HG02981 (cell line): Measurements from ENCODE around the gene SDK2.

ENCODE experiments used
- ATAC-seq: cut with Tn5 transposase; IDR thresholded peaks from one replicate; pipeline ENCODE4 v1.9.1; 2021; ENCODE audit warnings: mild to moderate bottlenecking, moderate library complexity; ENCODE audit not compliant: unreplicated experiment

The SDK2 gene

DNA sequence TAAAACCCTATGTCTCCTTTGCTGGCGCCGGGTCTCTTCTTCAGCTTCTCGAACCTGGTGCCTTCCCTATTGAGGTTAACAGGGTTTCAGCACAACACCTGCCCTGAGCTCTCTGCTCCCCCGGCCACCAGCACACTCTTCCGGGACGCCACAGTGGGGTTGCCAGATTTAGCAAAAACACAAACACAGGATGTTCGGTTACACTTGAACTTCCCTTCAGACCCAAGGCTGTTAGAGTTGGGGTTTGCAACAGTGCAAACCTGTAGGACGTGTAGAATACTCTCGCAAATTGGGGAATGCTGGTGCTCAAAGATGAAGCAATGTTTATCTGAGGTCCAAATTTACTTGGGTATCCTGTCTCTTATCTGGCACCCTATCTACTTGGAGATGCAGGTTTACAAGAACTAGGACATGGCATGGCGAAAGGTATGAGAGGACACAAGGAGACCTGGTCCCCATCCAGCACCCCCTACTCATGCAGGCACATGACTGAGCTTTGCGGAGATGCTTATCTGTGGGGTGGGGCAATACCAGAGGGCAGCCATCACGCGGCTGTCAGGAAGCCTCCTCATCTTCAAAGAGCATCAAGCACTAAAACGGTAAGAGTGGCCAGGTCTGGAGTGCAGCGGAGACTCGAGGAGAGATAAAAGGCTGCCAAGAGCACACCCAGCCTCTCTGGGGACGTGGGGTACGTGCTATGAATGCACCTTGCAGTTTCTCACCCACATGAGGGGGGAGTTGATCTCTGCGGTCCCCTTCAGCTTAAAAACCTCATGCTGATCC lies 52.8 kb downstream of the SDK2 start:
- ATAC-seq: peak; percentile 65

DNA sequence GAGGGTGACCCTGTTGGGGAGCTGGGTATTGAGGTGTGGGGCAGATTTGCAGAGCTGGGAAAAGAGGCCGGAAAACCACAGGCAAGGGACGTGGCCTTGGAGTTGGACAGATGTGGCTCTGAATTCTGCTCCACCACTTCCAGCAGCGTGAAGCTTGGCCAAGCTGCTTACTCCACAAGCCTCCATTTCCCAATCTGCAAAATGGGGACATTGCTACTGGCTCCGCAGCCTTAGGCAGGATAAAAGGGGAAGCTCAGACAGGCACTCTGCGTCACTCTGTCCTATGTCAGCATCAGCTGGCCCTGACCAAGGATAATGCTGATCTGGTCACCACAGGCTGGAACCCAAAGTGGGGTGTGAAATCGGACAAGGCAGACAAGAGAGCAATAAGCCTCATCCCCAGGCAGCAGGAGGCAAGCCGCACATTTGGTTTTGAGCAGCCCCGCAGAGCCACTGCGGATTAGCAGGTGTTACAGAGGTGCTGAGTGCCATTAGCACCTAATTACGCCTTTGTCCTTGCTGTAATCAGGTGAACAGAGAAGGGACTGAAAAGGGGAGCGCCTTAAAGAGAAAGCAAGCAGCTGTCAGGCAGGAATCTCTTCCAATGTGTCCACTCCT lies 54.8 kb downstream of the SDK2 start:
- ATAC-seq: no peak

DNA sequence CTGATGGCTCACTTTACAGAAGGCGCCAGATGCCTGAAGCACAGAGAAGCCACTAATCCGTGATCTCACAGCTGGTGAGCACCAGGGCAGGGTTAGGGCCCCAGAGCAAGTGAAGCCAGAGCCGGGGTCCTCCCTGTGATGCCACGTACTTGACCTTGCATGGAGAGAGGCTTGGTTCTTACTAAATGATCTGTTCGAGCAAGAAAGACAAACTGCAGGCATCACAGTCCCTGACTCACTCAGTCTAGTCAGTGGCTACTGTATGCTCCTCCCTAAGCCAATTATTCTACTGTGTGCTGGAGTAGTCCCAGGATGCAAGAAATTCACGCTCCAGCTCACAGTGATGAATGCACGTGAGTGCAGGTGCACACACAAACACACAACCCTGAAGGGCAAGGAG lies 55.4 kb downstream of the SDK2 start:
- ATAC-seq: no peak

DNA sequence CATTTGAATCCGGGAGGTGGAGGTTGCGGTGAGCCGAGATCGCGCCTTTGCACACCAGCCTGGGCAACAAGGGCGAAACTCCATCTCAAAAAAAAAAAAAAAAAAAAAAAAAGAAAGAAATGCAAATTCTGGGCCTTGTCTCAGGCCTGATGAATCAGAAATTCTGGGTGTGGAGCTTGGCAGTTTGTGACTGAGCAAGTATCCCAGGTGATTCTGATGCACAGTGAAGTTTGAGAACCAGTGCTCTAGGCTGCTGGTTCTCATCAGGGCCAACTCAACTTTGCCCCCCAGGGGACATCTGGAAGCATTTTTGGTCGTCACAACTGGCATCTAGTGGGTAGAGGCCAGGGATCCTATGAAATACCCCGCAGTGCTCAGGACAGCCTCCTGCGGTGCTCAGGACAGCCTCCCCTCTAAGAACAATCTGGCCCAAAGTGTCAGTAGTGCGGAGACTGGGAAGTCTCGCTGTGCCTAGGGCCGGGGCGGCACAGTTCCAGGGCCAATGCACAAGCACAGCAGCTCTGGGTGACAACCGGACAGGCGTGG lies 55.9 kb downstream of the SDK2 start:
- no peak for ATAC-seq

DNA sequence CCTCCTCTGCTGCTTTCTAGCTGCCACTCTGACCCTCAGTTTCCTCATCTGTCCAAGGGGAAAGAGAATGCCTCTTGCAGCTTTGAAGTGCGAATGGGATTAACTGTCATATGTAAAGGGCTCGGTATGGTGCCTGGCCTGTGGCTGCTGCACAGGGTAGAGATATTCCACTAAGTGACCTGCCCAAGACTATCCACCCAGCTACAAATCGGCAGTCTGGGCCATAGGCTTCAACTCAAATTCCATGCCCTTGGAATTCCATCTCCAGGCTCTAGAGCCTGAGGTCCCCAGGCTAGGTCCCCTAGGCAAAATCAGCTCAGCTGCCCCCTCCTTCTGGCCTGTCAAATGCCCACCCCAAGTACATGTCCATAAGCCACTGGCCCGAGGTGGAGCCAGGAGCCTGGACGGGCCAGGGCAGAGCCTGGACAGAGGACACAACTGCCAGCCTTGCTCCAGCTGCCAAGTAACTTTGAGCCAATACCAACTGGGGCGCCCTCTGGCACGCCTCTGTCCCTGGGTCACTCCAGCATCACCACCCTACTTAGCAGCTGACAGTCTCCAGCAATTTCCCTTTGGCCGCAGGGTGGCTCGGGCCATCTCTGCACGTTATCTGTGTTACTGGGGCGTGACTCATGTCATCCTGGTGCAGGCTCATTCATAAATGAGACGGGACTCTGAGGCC lies 57.2 kb downstream of the SDK2 start:
- no peak for ATAC-seq

DNA sequence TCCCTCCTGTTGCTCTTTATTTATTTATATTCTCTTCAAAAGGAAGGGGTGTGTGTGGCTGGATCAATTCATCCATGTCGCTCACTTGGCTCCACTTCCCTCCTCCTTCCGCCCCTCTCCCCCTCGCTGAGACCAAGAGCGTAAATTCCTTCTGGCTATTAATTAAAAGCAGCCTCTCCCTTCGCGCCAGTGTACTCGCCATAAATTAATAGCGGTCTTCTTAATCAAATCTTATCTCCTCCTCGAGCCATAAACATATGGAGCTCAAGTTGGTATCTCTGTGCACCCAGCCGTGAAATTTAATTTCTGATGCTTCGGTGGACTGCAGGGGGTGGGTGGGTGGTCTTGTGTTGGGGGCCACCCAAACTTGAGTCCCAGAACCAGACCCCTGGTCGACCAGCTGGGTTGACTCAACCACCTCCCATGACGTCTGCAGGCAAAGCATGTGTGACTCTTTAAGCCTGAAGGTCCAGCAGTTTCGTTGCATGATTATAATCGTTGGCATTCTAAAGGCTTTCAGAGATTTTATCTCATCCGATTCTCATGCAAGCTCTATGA lies 57.9 kb downstream of the SDK2 start:
- no peak for ATAC-seq

DNA sequence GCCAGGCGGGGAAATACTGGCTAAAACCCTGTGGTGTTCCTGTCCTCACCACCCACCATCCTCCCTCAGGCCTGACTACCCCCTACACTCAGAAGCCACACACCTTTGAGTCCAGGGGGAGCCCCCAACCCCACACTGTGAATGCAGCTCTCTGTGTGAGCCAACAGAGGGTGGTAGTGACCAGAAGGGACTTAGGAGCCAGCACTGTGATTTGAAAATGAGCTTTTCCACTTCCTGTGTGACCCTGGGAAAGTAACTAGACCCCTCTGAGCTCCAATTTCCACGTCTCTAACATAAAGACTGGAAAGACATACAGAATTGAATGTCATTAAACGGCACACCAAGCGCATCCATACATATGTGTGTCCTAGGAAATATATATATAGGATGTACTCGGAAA lies 58.7 kb downstream of the SDK2 start:
- ATAC-seq: no peak

DNA sequence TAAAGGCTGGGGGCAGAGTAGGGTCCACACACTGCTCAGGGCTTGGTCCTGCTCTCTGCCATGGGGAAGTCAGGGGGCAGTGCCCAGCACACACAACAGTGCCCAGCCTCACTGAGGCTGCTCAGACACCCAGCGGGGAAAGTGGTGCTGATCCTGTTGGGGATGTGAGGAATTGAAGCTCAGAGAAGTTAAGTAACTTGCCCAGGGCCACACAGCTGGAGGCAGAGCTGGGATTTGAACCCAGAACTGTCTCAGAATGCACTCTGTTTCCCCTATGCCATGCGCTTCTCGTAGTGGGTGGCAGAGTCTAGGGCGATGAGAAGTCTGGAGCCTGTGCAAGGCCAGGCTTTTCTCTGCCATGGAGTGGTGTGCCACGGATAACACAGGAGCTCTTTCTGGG lies 59.3 kb downstream of the SDK2 start:
- no peak for ATAC-seq

DNA sequence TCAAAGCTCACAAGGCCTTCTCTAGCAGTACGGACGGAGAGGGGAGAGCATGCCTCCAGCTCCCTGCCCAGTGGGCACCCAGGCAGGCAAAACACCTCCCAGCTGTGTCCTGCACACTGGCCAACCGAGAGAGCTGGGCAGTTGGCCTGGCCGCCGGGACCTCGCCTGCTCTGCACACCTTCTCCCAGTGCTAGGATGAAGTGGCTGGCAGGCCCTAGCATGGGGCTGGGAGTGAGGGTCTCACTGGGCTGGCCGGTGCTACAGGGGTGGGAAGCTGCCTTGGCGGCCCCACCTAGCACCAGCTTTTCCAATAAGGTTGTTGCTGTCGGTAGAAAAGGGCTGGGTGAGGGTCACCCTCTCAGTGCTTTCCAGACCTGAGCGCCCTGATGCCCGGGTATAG lies 60.2 kb downstream of the SDK2 start:
- ATAC-seq: no peak

DNA sequence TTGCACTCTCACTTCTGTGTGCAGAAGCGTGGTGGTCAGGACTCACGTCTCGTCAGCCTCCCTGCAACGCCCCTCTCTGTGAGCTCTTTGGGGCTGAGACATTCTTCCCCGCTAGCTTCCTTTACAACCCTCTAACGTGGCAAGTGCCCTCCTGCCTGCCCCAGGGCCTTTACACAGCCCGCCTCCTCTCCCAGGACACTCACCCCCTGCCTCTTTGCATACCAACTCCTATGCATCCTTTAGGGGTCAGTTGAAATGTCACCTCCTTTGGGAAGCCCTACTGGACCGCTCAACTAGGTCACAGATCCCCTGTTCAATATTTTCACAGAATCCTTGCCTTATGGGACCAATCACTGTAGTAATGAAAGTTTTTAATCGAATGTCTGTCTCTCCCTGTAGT lies 61.4 kb downstream of the SDK2 start:
- no peak for ATAC-seq

DNA sequence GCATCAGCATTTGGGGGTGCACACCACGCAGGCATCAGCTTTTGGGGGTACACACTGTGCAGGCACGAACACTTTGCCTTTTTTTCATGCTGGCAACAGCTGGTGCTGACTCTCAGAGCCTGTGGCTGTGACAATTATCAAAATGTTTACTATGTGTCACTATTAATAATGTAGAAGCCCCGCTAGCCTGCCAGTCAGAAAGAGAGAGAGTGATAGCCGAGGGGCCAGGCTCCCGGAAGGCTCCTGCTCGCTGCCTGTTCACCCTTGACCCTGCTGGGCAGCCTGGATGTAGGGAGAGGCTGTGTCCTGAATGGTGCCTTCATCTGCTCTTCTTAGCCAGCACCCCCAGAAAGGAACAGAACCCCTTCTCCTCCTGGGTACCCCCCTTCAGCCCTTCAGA lies 61.9 kb downstream of the SDK2 start:
- ATAC-seq: no peak

DNA sequence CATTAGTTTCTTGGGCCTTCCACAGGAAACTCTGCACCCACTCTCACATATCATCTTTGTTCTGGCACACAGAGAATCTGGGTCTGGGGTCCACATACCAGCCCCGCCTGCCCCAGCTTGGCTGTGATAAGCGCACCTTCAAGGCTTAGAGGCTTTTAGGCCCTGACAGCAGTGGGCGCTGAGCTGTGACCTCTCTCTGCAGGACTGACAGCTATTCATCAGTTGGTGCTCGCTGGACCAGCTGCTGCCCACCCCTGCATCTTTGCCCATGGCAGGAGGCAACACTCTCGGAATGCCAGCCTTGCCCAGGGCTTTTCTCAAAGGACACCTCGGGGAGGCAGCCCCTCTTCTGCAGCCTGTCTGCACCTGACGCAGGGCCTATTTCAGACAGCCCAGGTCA lies 62.9 kb downstream of the SDK2 start:
- no peak for ATAC-seq

DNA sequence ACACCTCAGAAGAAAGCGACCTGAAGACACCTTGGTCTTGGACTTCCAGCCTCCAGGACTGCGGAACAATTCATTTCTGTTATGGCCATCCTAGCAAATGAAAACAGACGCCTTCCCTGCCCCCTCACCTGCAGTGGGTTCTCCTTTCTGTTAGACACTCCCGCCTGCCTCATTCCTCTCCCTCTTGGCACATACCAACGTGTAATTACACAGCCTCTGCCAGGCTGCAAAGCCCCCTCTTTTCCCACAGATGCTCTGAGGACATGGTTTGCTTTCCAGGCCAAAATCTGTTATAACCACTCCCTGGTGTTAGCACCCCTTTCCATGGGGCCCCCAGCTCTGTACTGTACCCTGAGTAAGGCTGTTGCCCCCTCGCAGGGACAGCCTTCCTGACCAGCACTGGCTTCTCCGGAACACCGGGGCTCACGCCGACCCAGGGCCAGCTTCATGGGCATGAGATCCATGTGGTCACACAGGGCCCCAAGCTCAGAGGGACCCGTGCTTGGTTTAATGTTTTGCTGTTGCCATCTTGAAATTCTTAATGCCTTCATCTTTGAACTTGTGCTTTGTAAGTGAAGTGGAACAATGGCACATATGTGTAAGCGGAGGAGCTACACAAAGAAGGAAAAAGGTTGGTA lies 64.1 kb downstream of the SDK2 start:
- ATAC-seq: no peak

DNA sequence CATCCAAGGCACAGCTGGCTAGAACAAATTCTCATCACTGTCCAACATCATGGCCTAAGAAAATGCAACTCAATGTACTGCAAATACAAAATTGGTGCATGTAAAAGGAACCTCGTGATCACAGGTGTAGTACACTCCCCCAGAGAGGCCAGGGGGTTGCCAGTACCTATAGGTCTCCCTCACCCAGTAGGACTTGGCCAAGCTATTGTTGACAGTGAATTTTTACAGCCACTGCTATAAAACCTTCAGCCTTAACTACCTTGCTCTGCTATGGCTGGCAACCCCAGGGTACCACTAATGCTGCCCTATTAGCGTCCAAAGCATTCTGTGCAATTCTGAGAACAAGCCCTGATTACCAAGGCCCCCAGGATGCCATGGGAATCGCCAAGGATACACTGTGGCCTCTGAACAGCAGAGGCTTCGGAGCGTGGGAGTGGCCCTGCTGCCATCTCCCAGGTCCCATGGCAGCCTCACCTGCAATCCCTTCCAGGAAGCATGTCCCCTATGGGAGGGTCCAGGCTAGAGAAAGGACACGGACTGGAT lies 67.6 kb downstream of the SDK2 start:
- no peak for ATAC-seq

DNA sequence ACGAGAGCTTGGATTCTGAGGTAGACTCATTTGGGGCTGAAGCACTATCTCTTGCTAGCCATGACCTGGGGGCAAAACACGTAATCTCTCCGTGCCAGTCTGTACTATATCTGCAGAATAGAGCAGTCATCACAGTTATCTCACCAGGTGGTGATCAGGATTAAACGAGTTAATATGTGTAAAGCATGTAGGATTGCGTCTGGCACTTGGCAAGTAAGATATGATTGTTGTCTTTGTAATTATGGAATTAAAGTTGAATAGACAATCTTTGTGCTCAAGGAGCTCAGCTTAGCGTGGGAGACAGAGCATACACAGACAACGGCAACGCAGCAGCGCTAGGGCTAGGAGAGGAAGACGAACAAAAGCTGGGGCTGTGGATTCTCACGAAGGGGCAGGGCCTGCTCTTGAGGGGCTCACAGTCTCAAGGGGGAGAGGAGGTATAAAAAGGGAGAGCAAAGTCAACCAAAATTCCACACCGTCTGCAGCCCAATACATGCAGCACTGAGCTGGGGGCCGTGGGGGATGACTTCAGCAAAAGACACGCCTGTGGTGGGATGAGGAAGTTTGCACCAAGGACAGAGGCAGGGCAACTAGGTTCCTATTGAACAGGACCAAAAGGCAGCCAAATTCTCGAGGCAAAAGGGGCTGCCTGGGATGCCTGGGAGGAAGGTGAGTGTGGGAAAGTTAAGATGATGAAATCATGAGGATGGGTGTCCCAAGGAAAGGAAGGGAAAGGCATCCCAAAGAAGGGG lies 68.6 kb downstream of the SDK2 start:
- ATAC-seq: no peak

DNA sequence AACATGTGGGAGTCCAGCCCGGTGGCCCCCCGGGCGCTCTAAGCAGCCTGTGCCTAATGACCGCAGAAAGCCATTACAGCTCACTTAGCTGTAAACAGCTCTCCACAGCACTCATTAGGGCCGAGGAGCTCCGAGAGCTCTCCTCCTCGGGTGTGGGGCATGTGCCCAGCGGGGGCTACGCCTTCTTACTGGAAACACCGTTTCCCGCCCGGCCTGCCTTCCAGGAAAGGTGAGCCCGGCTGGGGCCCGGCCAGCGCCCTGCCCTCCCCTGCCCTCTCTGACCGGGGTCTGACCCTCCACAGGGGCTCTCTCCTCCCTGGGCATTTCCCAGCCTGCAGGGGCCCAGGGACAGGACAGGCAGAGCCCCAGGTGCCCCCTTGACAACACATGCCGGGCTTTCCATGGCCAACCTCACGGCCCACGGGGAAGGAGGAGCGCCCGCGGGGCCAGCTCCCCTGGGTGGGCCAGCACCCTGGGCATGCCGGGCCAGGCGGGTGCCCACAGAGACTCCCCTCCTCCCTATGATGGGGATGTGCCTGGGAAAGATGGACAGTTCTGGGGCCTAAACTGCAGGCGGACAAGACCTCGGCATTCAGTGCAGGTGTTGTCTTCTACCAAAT lies 72.6 kb downstream of the SDK2 start:
- ATAC-seq: no peak

DNA sequence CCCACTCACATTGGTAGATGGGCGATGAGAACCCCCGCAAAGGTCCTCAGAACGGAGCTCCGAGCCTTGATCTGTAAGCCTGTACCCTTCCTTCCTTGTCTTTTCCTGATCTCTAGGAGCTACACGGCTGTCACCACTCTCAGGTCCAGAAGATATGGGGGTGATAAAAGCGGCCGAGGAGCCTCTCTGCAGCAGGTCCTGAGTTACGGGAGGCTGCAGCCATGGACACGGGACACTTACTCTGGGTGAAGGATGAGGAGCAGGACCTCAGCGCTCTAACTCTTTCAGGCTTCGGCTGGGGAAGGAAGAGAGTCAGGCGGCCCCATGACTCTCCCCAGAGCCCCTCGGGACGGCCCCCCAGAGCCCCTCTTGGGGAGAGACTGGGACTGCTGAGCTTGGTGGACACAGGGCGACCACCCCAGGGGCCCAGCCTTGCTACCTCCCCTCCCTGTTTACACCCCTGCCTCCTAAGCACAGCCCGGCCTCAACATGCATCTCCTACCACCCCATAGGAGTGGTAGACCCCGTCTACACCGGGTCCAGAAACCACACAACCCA lies 74.4 kb downstream of the SDK2 start:
- ATAC-seq: no peak

DNA sequence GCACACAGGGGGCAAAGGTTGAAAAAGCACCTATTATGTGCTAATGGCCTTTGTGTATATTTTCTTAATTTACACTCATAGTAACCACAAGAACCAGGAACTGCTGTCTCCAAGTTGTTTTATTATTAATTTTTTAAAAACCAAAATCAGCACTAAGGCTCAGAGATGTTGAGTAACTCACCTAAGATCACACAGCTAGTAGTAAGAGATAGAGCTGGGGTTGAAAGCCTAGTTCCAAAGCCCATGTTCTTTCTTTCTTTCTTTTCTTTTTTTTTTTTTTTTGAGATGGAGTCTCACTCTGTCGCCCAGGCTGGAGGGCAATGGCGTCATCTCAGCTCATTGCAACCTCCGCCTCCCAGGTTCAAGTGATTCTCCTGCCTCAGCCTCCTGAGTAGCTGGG lies 75.3 kb downstream of the SDK2 start:
- ATAC-seq: no peak
